Astrocyte of the cerebellum (primary cell): ENCODE measurements around the gene UBR3.

Experiments used
- DNase-seq: peaks from one replicate; pipeline ENCODE4 v3.0.0-alpha.2; 2011; ENCODE audit warnings: low read depth
- H3K4me3 ChIP-seq: 2 replicates; pipeline ENCODE4 v1.5.1; 2011; ENCODE audit warnings: mild to moderate bottlenecking, low read depth, low read length, moderate library complexity
- in situ Hi-C: cut with HindIII; loops from 2 replicates; pipeline ENCODE4 v1.10.0; 2017; ENCODE audit warnings: low sequenced_read_pairs
- TF ChIP-seq, protein P1 (sequence below): IDR thresholded peaks from 2 replicates; pipeline ENCODE4 v1.5.1; 2012; ENCODE audit warnings: low read length, low read depth, moderate library complexity, mild to moderate bottlenecking; ENCODE audit errors: missing control alignments

UBR3 gene

GRCh38 chr2:170006587-170007325, 179.5 kb downstream of the UBR3 start:
- no peak overlapping the region for H3K4me3 ChIP-seq
- TF ChIP-seq, protein P1, sequence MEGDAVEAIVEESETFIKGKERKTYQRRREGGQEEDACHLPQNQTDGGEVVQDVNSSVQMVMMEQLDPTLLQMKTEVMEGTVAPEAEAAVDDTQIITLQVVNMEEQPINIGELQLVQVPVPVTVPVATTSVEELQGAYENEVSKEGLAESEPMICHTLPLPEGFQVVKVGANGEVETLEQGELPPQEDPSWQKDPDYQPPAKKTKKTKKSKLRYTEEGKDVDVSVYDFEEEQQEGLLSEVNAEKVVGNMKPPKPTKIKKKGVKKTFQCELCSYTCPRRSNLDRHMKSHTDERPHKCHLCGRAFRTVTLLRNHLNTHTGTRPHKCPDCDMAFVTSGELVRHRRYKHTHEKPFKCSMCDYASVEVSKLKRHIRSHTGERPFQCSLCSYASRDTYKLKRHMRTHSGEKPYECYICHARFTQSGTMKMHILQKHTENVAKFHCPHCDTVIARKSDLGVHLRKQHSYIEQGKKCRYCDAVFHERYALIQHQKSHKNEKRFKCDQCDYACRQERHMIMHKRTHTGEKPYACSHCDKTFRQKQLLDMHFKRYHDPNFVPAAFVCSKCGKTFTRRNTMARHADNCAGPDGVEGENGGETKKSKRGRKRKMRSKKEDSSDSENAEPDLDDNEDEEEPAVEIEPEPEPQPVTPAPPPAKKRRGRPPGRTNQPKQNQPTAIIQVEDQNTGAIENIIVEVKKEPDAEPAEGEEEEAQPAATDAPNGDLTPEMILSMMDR, result no peak
- in situ Hi-C loops, result no loop called here
- no peak for DNase-seq

DNA sequence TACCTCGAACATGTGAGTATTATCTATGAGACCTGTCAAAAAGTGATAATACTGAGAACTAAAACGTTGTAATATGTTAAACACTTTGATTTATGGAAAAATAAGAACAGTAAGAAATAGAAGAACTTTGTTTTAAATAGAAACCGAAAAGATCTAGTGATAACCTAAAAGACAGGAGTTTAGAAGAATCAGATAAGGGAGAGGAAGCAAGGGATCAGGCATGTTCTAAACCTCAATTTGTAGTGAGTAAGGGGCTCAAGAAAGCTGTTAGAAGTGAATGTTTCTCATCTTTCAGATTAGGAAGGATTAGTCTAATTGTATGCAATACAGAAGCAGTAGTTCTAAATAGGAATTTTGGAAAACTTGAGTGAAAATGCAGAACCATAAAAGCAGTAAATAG, 182.0 kb downstream of the UBR3 start:
- TF ChIP-seq, protein P1, result no peak
- H3K4me3 ChIP-seq, result no peak overlapping the region
- in situ Hi-C loops, result no loop called here
- no peak for DNase-seq

- H3K4me3 ChIP-seq, result no peak overlapping the region
- TF ChIP-seq, protein P1, result no peak
- in situ Hi-C loops, result no loop called here
- DNase-seq, result no peak
Measured at GRCh38 chr2:170012773-170013172, 185.5 kb downstream of the UBR3 start.

DNA sequence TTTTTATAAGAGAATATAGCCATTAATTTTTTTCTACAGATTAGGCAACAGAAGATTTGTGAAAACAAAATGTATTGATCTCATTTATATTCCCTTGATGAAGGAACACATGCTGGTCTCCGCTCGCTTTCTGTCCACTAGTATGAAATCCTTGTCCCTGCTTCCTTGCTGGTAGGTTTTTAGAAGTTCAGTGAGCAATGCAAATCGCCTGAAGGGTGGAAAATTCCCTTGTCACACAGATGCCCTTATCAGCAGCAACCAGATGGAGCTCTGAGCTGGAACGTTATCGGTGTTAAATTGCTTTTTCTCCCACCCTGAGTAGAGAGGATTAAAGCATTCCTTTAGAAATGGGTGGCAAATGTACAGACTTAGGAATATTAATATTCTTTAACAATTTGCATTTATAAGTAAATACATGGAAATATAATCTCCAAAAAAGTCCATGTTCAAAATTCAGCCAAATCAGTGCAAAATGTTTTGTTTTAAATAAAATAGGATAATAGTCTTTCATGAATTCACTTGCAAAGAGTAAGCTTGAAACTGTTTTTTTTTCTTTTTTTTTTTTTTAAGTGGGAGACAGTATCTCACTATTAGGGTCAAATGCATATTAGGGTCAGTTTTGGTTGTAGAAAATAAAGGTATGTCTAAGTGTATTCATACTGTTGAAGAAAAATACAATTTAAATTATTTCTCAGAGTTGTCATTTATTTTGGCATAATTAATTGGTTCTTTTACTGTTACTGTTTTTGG, 186.7 kb downstream of the UBR3 start:
- in situ Hi-C loops, result no loop called here
- DNase-seq, result no peak
- H3K4me3 ChIP-seq, result no peak overlapping the region
- TF ChIP-seq, protein P1, result no peak

DNA sequence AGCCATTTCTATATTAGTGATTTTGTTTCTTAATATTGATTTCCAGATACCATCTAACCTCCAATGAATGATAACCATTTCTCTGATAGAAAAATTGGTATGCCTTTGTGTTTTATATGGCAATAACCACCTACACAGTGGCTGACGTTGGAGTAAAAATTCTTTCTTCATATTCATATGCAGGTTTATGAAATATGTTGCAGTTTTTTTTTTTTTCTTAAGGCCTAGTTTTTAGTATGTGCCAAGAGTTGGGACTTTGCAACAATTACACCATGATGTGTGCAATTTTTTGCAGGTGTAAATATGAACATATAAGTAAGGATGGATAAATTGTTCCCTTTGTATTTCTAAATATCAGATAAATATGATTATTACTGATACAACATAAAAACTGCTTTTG, 187.5 kb downstream of the UBR3 start:
- TF ChIP-seq, protein P1, result no peak
- no peak overlapping the region for H3K4me3 ChIP-seq
- no peak for DNase-seq
- in situ Hi-C loops, result no loop called here

DNA sequence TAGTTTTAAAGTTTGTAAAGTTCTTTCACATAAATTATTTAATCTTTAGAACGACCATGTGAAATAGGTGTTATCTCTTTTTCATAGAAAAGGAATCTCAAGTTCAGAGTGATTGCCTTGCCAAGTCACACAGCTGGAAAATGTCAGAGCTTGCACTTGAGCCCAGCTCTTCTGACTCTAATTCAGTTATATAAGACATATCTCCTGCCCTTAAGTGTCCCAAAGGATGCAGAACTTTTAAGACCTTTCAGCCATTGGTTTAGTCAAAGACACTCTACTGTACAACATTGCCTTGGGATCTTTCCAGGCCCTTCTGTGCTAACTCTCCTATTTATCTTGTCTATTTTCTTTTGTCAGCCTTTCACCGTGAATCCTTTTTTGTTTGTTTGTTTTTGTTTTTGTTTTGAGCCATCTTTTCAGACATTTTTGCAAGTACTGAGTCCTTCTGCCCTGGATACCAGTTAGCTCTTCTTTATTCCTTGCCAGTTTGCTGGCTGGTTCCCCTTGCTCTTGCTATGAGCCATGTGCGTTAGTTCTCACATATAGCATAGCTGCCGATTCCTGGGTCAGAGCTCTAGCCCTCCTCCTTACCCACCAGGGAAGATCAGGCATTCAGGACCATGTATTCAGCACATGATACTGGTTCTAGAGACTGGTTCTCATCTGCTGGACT, 190.7 kb downstream of the UBR3 start:
- TF ChIP-seq, protein P1, result no peak
- H3K4me3 ChIP-seq, result no peak overlapping the region
- no peak for DNase-seq
- in situ Hi-C loops, result no loop called here
